ENCODE data around the gene STAT6.

The STAT6 gene

DNA sequence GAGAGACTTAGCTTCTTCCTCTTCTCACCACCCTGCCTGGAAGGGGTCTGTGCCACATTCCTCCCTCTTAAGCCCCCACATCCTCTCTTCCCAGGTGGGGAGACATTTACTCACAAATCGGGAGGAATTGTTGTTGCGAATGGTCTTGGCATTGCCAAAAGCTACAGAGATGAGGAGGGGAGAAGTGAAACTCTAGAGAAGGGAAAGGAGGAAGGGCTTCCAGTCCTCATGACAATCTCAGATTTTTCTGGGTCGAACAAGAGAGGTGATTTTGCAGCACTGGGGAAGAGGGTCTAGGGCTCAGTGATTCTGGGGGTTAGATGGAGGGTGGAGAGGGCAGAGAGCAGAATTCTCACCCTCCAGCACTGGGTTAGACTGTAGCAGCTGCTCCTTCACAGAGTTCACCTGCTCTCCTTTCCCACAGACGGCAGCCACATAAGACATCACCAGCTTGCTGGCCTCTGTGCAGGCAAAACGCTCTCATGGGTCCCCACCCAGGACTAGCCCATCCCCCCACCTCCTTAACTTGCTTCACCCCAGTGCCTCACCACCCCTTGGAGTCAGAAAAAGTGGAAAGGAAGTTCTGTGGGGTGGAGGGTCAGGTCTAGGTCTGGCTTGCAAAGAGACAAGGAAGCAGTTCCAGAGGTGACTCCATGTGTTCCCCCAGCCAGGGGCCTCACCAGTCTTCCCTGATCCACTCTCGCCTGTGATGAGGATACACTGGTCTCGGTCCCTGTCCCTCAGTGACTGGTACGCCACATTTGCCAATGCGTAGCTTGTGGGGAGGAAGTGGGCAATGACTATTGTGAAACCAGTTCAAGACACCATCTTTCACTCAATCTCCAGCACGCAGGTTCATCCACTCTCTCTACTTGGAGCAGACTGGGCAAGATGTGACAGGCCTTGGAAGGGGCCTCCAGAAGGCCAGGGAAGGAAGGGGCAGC lies 63.9 kb downstream of the STAT6 start:
- DNase-seq: no peak

GRCh38 chr12:57046086-57046791 lies 64.9 kb downstream of the STAT6 start:
- DNase-seq: no peak

All from fibroblast of skin of back (primary cell).